SJCRH30 (cell line): ENCODE measurements around the gene SLC9A4. TPM values are rescaled to one million over a fixed set of nuclear protein-coding genes. Genes with fewer than 3 reads are reported as not detected.

Experiments
- DNase-seq, 2 experiments: peaks; one replicate each; pipeline ENCODE4 v3.0.0-alpha.2; 2015 to 2020
- H3K27ac ChIP-seq: fragments of 250-450 bp; sonication (Bioruptor Pico); 2 replicates; pipeline ENCODE4 v1.5.1; 2020; ENCODE audit warnings: mild to moderate bottlenecking, moderate library complexity
- H3K27me3 ChIP-seq: fragments of 250-450 bp; sonication (Bioruptor Pico); 2 replicates; pipeline ENCODE4 v1.5.1; 2020; ENCODE audit warnings: mild to moderate bottlenecking, moderate library complexity
- H3K36me3 ChIP-seq: fragments of 250-450 bp; sonication (Bioruptor Pico); 2 replicates; pipeline ENCODE4 v1.5.1; 2020; ENCODE audit warnings: mild to moderate bottlenecking, moderate library complexity
- H3K4me1 ChIP-seq: fragments of 250-450 bp; sonication (Bioruptor Pico); 2 replicates; pipeline ENCODE4 v1.5.1; 2020; ENCODE audit warnings: mild to moderate bottlenecking, moderate library complexity
- H3K4me3 ChIP-seq: fragments of 250-450 bp; sonication (Bioruptor Pico); 2 replicates; pipeline ENCODE4 v1.5.1; 2020; ENCODE audit warnings: mild to moderate bottlenecking, moderate library complexity
- H3K9me3 ChIP-seq: fragments of 250-450 bp; sonication (Bioruptor Pico); replicated peaks from 2 replicates; pipeline ENCODE4 v1.5.1; 2020; ENCODE audit warnings: mild to moderate bottlenecking, moderate library complexity
- total RNA-seq: library from RNA; depleted of rRNA; stranded (reverse); fragments of >200 nt; shearing (Covaris generic); gene quantifications from 2 replicates; pipeline ENCODE4 v1.2.3, GENCODE V29; 2014

The SLC9A4 gene
- total RNA-seq, 1 experiment from 2014 or later: 0.04 TPM

DNA sequence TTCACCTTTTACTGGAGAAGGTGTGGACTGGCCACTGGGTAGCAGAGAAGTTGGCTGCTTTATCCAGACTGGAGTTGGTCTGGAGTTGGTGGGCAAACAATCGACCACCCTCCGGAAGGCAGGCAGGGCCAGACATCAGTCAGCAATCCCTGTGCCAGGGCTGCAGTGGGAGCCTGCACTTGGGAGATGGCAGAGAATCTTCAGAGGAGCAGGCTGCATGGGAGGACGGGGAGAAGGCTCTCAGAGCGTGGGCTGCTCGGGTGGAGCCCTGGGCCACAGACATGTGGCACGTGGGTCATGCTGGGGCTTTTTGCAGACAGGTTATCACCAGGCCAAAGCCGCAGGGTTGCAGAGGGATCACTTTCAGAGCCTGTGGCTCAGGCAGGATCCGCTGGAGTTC is 29.6 kb downstream of the SLC9A4 start:
- Histone ChIP-seq H3K9me3 (no peaks in the 10 kb centered on the region), H3K36me3 (no peaks in the 10 kb centered on the region), H3K27ac (no peak overlapping the region), H3K27me3 (no peaks in the 10 kb centered on the region), H3K4me1 (peaks cover 5% of the 10 kb centered on the region; the same call in 1 of the 2 replicates), H3K4me3 (no peak overlapping the region)
- DNase-seq: no peak

DNA sequence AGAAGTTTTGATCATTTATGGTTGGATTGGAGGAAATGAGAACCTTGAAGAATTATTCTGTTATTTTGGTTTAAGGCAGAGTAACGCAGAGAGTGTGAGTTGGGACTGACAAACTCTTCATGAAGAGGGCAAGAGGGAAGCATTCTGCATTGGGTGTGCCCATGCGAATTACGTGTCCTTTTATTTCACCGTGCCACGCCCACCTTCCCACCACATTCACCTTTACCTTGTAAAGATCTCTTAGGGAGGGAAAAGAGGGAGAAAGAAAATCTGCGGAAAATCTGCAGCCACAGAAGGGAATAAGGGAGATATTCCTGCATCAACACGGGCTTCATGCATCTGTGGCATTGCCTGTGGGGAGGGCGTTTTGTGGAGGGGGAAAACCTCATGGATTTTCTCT is 31.8 kb downstream of the SLC9A4 start:
- no peak for DNase-seq
- Histone ChIP-seq H3K4me1 (peaks cover 5% of the 10 kb centered on the region; the same call in 1 of the 2 replicates), H3K27ac (no peak overlapping the region), H3K27me3 (no peaks in the 10 kb centered on the region), H3K9me3 (no peaks in the 10 kb centered on the region), H3K4me3 (no peak overlapping the region), H3K36me3 (no peaks in the 10 kb centered on the region)

- Histone ChIP-seq H3K36me3 (no peaks in the 10 kb centered on the region), H3K4me3 (no peak overlapping the region), H3K27ac (no peak overlapping the region), H3K4me1 (peaks cover 5% of the 10 kb centered on the region; the same call in 1 of the 2 replicates), H3K27me3 (no peaks in the 10 kb centered on the region), H3K9me3 (no peaks in the 10 kb centered on the region)
- no peak for DNase-seq
These were observed 32.3 kb downstream of the SLC9A4 start for GRCh38 chr2:102505290-102505689.

DNA sequence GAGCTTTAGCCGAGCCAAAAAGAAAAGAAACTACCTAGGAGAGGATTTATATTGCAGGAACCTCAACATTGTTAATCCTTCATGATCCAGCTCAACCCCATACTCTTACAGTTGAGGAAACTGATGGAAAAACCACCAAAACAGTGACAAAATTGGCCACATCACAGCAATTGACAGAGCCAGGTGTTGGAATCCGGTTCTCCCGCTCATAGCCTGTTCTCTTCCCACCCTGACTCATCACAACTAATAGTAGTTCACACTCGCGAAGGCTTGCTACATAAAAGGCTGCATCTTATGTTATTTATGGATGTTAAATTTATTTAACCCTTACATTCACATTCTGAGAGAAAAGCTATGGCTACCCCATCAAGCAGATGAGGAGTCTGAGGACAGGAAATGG is 33.7 kb downstream of the SLC9A4 start:
- H3K4me1 ChIP-seq: peaks cover 5% of the 10 kb centered on the region; the same call in 1 of the 2 replicates
- no peaks in the 10 kb centered on the region for H3K9me3 ChIP-seq
- peak; percentile 31 to 62 for DNase-seq
- peak overlapping the region; percentile 49 for H3K27ac ChIP-seq
- peak overlapping the region; percentile 27 for H3K4me3 ChIP-seq
- H3K36me3 ChIP-seq: no peaks in the 10 kb centered on the region
- no peaks in the 10 kb centered on the region for H3K27me3 ChIP-seq

GRCh38 chr2:102508863-102509262 is 35.8 kb downstream of the SLC9A4 start:
- H3K27me3 ChIP-seq: no peaks in the 10 kb centered on the region
- H3K4me3 ChIP-seq: no peak overlapping the region
- no peak overlapping the region for H3K27ac ChIP-seq
- H3K36me3 ChIP-seq: no peaks in the 10 kb centered on the region
- H3K9me3 ChIP-seq: no peaks in the 10 kb centered on the region
- peaks cover 11% of the 10 kb centered on the region for H3K4me1 ChIP-seq
- no peak for DNase-seq

DNA sequence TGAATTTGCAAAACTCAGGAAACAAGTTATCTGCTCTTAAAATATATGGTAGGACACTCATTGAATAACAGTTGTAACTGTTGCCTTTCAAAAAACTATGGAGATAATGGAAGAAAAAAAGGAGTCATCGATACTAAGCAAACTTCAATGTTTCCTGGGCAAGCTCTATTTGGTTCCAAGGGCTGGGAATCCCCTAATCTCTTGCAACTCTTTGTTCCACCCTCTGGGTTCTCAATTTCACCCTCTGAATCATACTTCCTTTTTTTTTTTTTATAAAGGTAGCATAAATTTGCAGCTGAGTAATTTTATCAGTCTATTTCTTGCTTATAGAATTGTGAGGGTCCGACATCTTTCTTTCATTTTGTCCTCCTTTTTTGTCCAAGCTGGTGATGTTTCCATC is 36.7 kb downstream of the SLC9A4 start:
- H3K9me3 ChIP-seq: no peaks in the 10 kb centered on the region
- no peaks in the 10 kb centered on the region for H3K27me3 ChIP-seq
- no peaks in the 10 kb centered on the region for H3K36me3 ChIP-seq
- H3K27ac ChIP-seq: no peak overlapping the region
- DNase-seq: no peak
- H3K4me3 ChIP-seq: no peak overlapping the region
- peaks cover 19% of the 10 kb centered on the region for H3K4me1 ChIP-seq

GRCh38 chr2:102510791-102511575 is 38.0 kb downstream of the SLC9A4 start:
- no peak for DNase-seq
- no peak overlapping the region for H3K27ac ChIP-seq
- H3K27me3 ChIP-seq: no peaks in the 10 kb centered on the region
- peaks cover 19% of the 10 kb centered on the region for H3K4me1 ChIP-seq
- H3K9me3 ChIP-seq: no peaks in the 10 kb centered on the region
- H3K36me3 ChIP-seq: no peaks in the 10 kb centered on the region
- no peak overlapping the region for H3K4me3 ChIP-seq

GRCh38 chr2:102512161-102512560 is 39.1 kb downstream of the SLC9A4 start:
- Histone ChIP-seq H3K4me3 (no peak overlapping the region), H3K27ac (no peak overlapping the region), H3K4me1 (peaks cover 13% of the 10 kb centered on the region), H3K36me3 (no peaks in the 10 kb centered on the region), H3K9me3 (no peaks in the 10 kb centered on the region), H3K27me3 (no peaks in the 10 kb centered on the region)
- DNase-seq: no peak

DNA sequence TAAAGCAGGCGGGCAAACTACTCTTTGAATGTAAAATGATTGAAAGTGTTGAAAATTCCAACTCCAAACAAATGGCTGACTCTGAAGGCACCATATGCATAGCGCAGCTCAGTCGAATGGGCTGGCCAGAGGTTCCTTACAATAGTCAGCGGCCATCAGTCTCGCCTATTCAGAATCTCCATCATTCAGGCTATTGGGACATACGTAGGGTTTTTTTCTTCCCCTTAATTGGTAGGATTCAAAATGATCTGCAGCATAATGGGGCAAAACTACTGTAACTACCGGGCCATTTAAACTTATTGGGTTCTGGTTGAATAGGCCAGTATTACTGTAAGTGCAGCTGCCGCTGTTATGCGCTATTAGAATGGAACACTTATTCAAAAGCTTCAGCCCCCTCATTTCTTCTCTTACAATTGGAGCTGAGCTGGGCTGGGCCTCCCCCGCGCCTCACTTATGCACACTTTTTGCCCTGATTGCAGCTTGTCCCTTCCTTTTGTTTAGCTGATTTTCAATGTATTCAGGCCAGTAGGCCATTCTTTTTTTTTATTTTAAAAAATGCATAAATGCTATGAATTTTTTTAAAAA is 40.4 kb downstream of the SLC9A4 start:
- no peaks in the 10 kb centered on the region for H3K27me3 ChIP-seq
- H3K4me1 ChIP-seq: peaks cover 13% of the 10 kb centered on the region
- H3K36me3 ChIP-seq: no peaks in the 10 kb centered on the region
- H3K9me3 ChIP-seq: no peaks in the 10 kb centered on the region
- H3K27ac ChIP-seq: peak overlapping the region; percentile 67
- no peak for DNase-seq
- H3K4me3 ChIP-seq: no peak overlapping the region; the same call in 1 of the 2 replicates

DNA sequence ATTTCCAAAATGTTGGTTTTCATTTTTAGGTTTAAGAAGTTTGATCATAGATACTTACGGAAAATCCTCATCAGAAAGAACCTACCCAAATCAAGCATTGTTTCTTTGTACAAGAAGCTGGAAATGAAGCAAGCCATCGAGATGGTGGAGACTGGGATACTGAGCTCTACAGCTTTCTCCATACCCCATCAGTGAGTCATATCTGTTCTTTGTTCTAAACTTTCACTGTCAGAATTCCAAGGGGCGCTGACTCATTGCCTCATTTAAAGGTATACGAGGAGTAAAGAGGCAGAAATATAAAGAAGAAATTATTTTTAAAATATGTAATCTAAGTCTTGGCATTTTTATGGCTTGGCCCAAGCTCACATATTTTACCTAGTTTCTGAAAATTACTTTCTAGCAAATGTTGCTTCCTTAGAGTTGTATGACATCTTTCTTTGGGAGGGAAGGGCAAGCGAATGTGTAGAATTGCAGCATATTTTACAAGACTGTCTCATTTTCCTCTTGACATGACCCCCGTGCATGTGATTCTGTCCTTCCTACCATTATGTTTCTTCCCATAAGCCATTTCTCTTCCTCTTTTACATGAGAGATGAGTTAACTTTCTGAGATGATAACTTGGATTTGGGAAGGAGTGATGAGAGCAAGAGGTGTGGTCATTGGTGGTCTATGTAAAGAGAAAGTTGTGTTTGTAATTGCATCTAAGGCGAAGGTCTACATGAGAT is 41.2 kb downstream of the SLC9A4 start:
- no peaks in the 10 kb centered on the region for H3K27me3 ChIP-seq
- no peaks in the 10 kb centered on the region for H3K36me3 ChIP-seq
- no peaks in the 10 kb centered on the region for H3K9me3 ChIP-seq
- peaks cover 13% of the 10 kb centered on the region for H3K4me1 ChIP-seq
- peak overlapping the region; percentile 67 for H3K27ac ChIP-seq
- DNase-seq: peak; percentile 43 to 62
- no peak overlapping the region; the same call in 1 of the 2 replicates for H3K4me3 ChIP-seq

- no peak overlapping the region for H3K4me3 ChIP-seq
- no peaks in the 10 kb centered on the region for H3K36me3 ChIP-seq
- H3K9me3 ChIP-seq: no peaks in the 10 kb centered on the region
- H3K27ac ChIP-seq: no peak overlapping the region
- H3K4me1 ChIP-seq: peaks cover 13% of the 10 kb centered on the region
- DNase-seq: no peak
- no peaks in the 10 kb centered on the region for H3K27me3 ChIP-seq
These were observed 42.8 kb downstream of the SLC9A4 start for GRCh38 chr2:102515851-102516250.

DNA sequence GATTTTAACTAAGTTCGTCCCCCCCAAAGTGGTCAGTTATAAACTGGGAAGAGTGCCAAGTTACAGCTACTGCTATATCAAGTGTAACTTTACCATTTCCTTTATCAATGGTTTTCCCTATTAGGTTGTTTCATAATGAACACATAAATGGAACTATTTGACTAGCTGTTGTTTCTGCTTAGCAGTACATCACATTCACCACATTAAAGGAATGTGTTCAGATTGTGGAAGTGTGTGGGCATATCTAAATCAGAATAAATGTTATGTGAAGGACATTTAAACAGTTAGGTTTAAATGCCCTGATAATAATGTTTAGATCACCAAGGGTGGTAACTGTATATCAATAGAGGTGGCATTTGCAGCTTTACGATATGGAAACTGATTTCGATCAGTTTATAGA is 45.1 kb downstream of the SLC9A4 start:
- H3K27me3 ChIP-seq: 0 out of 2 replicates have a peak, but pooled peaks cover 2% of the 10 kb centered on the region
- no peaks in the 10 kb centered on the region for H3K36me3 ChIP-seq
- H3K4me3 ChIP-seq: no peak overlapping the region
- DNase-seq: no peak
- H3K9me3 ChIP-seq: no peaks in the 10 kb centered on the region
- no peak overlapping the region for H3K27ac ChIP-seq
- peaks cover 13% of the 10 kb centered on the region for H3K4me1 ChIP-seq

GRCh38 chr2:102520009-102520408 is 47.0 kb downstream of the SLC9A4 start:
- Histone ChIP-seq H3K4me3 (no peak overlapping the region), H3K9me3 (no peaks in the 10 kb centered on the region), H3K27ac (no peak overlapping the region), H3K4me1 (no peaks in the 10 kb centered on the region), H3K36me3 (no peaks in the 10 kb centered on the region), H3K27me3 (0 out of 2 replicates have a peak, but pooled peaks cover 2% of the 10 kb centered on the region)
- DNase-seq: peak in 1 of 2 experiments; percentile 53

GRCh38 chr2:102520801-102521200 is 47.8 kb downstream of the SLC9A4 start:
- no peak overlapping the region for H3K27ac ChIP-seq
- no peaks in the 10 kb centered on the region for H3K9me3 ChIP-seq
- no peaks in the 10 kb centered on the region for H3K4me1 ChIP-seq
- no peak overlapping the region for H3K4me3 ChIP-seq
- DNase-seq: no peak
- 0 out of 2 replicates have a peak, but pooled peaks cover 2% of the 10 kb centered on the region for H3K27me3 ChIP-seq
- no peaks in the 10 kb centered on the region for H3K36me3 ChIP-seq

DNA sequence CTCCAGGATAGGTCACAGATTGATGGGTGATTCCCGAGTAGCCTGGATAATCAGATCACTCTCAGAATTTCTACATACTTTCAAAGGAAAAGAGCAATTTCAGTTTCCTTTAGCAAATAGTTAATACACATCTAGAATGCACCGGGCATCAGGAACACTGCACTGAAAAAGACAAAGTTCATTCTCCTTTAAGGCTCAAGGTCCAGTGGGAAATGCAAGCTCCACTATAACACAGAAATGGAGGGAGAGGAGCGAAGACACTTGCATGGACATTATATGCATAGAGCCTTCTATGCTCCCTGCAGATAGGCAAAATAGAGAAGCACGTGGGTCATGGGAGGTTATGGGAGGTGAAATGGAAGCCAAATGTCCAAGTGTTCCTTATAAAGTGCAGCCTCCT is 49.1 kb downstream of the SLC9A4 start:
- Histone ChIP-seq H3K4me1 (no peaks in the 10 kb centered on the region), H3K4me3 (no peak overlapping the region), H3K36me3 (no peaks in the 10 kb centered on the region), H3K27me3 (0 out of 2 replicates have a peak, but pooled peaks cover 2% of the 10 kb centered on the region), H3K27ac (no peak overlapping the region), H3K9me3 (no peaks in the 10 kb centered on the region)
- no peak for DNase-seq
